ENCODE data around the gene BAZ1B. TPM values are rescaled to one million over a fixed set of nuclear protein-coding genes. Genes with fewer than 3 reads are reported as not detected.
"Not testable (repeated sequence)": the region's sequence is repeated elsewhere in the genome, so short reads cannot be mapped to it uniquely, and the experiment has no call there.

Gene BAZ1B
- total RNA-seq, 1 donor from 2014 or later = 85.8 TPM

GRCh38 chr7:73530800-73531199 lies 8.7 kb upstream of the BAZ1B start:
- H4K20me1 ChIP-seq (ENCODE audit: low read depth) = no peaks in the 10 kb centered on the region
- no peak for DNase-seq (ENCODE audit: low spot score)
- Mint-ChIP-seq H3K27me3 (ENCODE audit: insufficient read depth, low read depth) (peaks cover 2% of the 10 kb centered on the region), H3K27ac (no peak overlapping the region), H3K9me3 (no peaks in the 10 kb centered on the region), H3K4me3 (no peak overlapping the region), H3K4me1 (peaks cover 9% of the 10 kb centered on the region), H3K36me3 (peaks cover 4% of the 10 kb centered on the region)
- H3K79me2 ChIP-seq (ENCODE audit: low read depth) = no peaks in the 10 kb centered on the region
- no peak overlapping the region for H3K4me3 ChIP-seq
- no peaks in the 10 kb centered on the region for H3K36me3 ChIP-seq
- H3K4me2 ChIP-seq = no peak overlapping the region
- no peak overlapping the region for H3K27ac ChIP-seq
- no peak overlapping the region for H3K9ac ChIP-seq
- no peaks in the 10 kb centered on the region for H3K9me3 ChIP-seq (ENCODE audit: low read depth)
- no peaks in the 10 kb centered on the region for H3K27me3 ChIP-seq
- no peak for TF ChIP-seq EZH2phosphoT487 (IDR thresholded peaks at IDR 0.05)
- no peak for TF ChIP-seq CTCF (IDR thresholded peaks at IDR 0.05)
- TF ChIP-seq EZH2 (IDR thresholded peaks at IDR 0.05) = no peak
- no peaks in the 10 kb centered on the region for H3K4me1 ChIP-seq
- peaks cover 3% of the 10 kb centered on the region for H3F3A ChIP-seq (ENCODE audit: low read depth)
- H2AFZ ChIP-seq (replicated peaks) = no peak overlapping the region

DNA sequence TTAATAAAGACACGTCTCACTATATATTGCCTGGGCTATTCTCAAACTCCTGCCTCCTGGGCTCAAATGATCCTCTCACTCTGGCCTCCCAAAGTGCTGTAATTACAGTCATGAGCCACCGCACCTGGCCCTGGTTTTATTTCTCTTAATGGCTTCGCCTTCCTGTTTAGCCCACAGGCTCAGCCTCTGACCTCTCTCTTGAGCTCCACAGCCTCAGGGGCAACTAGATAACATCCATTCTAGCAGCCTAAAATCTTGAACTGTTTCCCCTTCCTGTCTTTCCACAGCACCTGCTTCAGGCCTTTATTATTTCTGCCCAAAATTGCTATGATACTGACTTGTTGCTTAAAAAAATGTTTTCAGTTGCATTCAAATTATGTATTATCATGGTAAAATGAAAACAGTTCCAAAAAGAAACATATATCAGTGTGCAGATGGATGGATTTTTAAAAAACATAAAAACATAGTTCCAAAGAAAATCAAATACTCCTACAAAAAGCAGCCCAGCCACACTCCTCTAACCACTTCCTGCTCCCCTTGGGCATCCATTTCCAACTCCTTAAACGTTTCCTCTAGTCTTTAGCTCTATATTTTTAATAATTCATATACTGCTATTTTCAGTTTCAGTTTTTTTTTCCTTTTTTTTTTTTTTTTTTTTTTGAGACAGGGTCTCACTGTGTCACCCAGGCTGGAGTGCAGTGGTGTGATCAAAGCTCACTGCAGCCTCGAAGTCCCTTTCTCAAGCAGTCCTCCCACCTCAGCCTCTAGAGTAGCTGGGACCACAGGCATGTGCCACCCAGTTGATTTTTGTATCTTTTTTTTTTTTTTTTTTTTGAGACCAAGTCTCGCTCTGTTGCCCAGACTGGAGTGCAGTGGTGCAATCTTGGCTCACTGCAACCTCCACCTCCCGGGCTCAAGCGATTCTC lies 5.1 kb upstream of the BAZ1B start:
- Histone ChIP-seq H3K4me1 (no peaks in the 10 kb centered on the region), H3K9me3 (ENCODE audit: low read depth) (no peaks in the 10 kb centered on the region), H3K4me3 (no peak overlapping the region), H2AFZ (replicated peaks) (no peak overlapping the region), H3K9ac (no peak overlapping the region), H3F3A (ENCODE audit: low read depth) (peaks cover 21% of the 10 kb centered on the region), H3K4me2 (no peak overlapping the region), H4K20me1 (ENCODE audit: low read depth) (no peaks in the 10 kb centered on the region), H3K36me3 (no peaks in the 10 kb centered on the region), H3K27me3 (no peaks in the 10 kb centered on the region), H3K79me2 (ENCODE audit: low read depth) (peaks cover 8% of the 10 kb centered on the region), H3K27ac (no peak overlapping the region)
- peaks cover 11% of the 10 kb centered on the region for H3K4me1 Mint-ChIP-seq
- H3K27me3 Mint-ChIP-seq (ENCODE audit: insufficient read depth, low read depth) = peaks cover 5% of the 10 kb centered on the region
- no peak for TF ChIP-seq EZH2 (IDR thresholded peaks at IDR 0.05)
- TF ChIP-seq CTCF (IDR thresholded peaks at IDR 0.05) = no peak
- TF ChIP-seq EZH2phosphoT487 (IDR thresholded peaks at IDR 0.05) = no peak
- no peak overlapping the region for H3K4me3 Mint-ChIP-seq
- H3K27ac Mint-ChIP-seq = peak overlapping the region; percentile 61
- DNase-seq (ENCODE audit: low spot score) = peak; percentile 7
- peaks cover under 1% of the 10 kb centered on the region for H3K36me3 Mint-ChIP-seq
- no peaks in the 10 kb centered on the region for H3K9me3 Mint-ChIP-seq

DNA sequence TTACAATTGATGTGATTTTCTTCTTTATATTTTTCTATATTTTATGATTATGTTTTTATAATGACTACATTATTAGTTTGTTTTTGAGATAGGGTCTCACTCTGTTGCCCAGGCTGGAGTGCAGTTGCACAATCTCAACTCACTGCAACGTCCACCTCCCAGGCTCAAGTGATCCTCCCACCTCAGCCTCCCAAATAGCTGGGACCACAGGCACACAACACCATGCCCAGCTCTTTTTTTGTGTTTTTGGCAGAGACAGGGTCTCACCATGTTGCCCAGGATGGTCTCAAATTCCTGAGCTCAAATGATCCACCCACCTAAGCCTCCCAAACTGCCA lies 4.0 kb upstream of the BAZ1B start:
- not testable (repeated sequence) for H3K4me2 ChIP-seq; H3K9me3 ChIP-seq (ENCODE audit: low read depth); H3K9me3 Mint-ChIP-seq; H3K27me3 ChIP-seq; H3K36me3 Mint-ChIP-seq; H3K4me1 ChIP-seq; DNase-seq (ENCODE audit: low spot score); H3K9ac ChIP-seq; H3K27me3 Mint-ChIP-seq (ENCODE audit: insufficient read depth, low read depth); H2AFZ ChIP-seq (replicated peaks); H3K4me3 Mint-ChIP-seq; H3K27ac ChIP-seq; H3K4me3 ChIP-seq; H3K27ac Mint-ChIP-seq; H3K36me3 ChIP-seq; H4K20me1 ChIP-seq (ENCODE audit: low read depth)
- H3K79me2 ChIP-seq (ENCODE audit: low read depth) = peaks cover 17% of the 10 kb centered on the region
- H3F3A ChIP-seq (ENCODE audit: low read depth) = peaks cover 30% of the 10 kb centered on the region
- H3K4me1 Mint-ChIP-seq = peaks cover 11% of the 10 kb centered on the region

DNA sequence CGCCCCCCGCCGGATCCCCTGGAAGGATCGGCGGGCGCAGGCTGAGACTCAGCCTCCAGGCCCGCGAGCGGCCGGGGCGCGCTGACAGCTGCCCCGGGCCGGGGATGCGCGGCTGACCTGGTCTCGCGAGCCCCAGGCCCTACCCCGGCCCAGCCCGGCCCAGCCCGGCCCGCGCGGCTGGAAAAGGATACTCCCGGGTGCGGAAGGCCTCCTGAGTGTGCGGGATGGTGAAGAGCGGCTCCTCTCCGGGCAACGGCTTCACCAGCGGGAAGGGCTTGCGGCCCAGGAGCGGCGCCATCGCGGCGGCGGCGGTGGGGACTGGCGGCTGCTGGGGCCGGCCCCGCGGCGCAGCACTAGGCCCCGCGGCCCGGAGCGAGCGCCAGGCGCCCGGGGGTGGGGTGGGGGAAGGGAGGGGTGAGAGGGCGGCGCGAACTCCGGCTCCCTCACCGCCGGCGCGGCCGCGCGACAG lies 423 bp downstream of the BAZ1B start:
- Histone ChIP-seq H3K4me2 (peak overlapping the region; percentile 91), H3K27ac (peak overlapping the region; percentile 96), H3K4me1 (peaks cover 16% of the 10 kb centered on the region), H3F3A (ENCODE audit: low read depth) (peaks cover 31% of the 10 kb centered on the region), H3K9ac (peak overlapping the region; percentile 95), H3K27me3 (no peaks in the 10 kb centered on the region), H3K4me3 (peak overlapping the region; percentile 99), H4K20me1 (ENCODE audit: low read depth) (peaks cover 45% of the 10 kb centered on the region), H2AFZ (replicated peaks) (peak overlapping the region; percentile 84), H3K9me3 (ENCODE audit: low read depth) (no peaks in the 10 kb centered on the region), H3K79me2 (ENCODE audit: low read depth) (peaks cover 61% of the 10 kb centered on the region), H3K36me3 (peaks cover 7% of the 10 kb centered on the region)
- Mint-ChIP-seq H3K4me1 (peaks cover 29% of the 10 kb centered on the region), H3K36me3 (peaks cover 30% of the 10 kb centered on the region), H3K9me3 (no peaks in the 10 kb centered on the region), H3K27ac (no peak overlapping the region), H3K4me3 (peak overlapping the region; percentile 97), H3K27me3 (ENCODE audit: insufficient read depth, low read depth) (peaks cover 4% of the 10 kb centered on the region)
- no peak for DNase-seq (ENCODE audit: low spot score)
- no peak for TF ChIP-seq EZH2 (IDR thresholded peaks at IDR 0.05)
- TF ChIP-seq EZH2phosphoT487 (IDR thresholded peaks at IDR 0.05) = no peak
- no peak for TF ChIP-seq CTCF (IDR thresholded peaks at IDR 0.05)

Data from neural progenitor cell (in vitro differentiated cells).